Activated T-helper 1 cell treated with anti-CD3 and anti-CD28 coated beads, Interleukin-12 subunit alpha, Interleukin-12 subunit beta, Interleukin-2, Interleukin-4 antibody, amounts not matched to agents 30 ng/mL and 10 ng/mL and 1 ng/mL, durations not matched to agents 14 hours and 24 hours and 36 hours (primary cell): ENCODE measurements around the gene CLDN20. TPM values are rescaled to one million over a fixed set of nuclear protein-coding genes. Genes with fewer than 3 reads are reported as not detected.
"Not testable (repeated sequence)": the region's sequence is repeated elsewhere in the genome, so short reads cannot be mapped to it uniquely, and the experiment has no call there.

ENCODE experiments used
- DNase-seq: peaks from one replicate; pipeline ENCODE4 v3.0.0; 2021; ENCODE audit warnings: low spot score
- H3K27ac Mint-ChIP-seq: one replicate; pipeline ENCODE4 v1.8.0; 2021; ENCODE audit warnings: mild to moderate bottlenecking, mixed read lengths
- H3K27me3 Mint-ChIP-seq: one replicate; pipeline ENCODE4 v1.8.0; 2022; ENCODE audit warnings: mild to moderate bottlenecking, moderate library complexity, mixed read lengths; ENCODE audit not compliant: insufficient read depth
- H3K36me3 Mint-ChIP-seq: one replicate; pipeline ENCODE4 v1.8.0; 2021; ENCODE audit warnings: low read depth, mixed read lengths
- H3K4me1 Mint-ChIP-seq: one replicate; pipeline ENCODE4 v1.8.0; 2021; ENCODE audit warnings: low read depth, mixed read lengths
- H3K4me3 Mint-ChIP-seq: one replicate; pipeline ENCODE4 v1.8.0; 2021; ENCODE audit warnings: mild to moderate bottlenecking, moderate library complexity, mixed read lengths
- H3K9me3 Mint-ChIP-seq: one replicate; pipeline ENCODE4 v1.8.0; 2021; ENCODE audit warnings: mixed read lengths
- intact Hi-C: fragments of 100-400 bp; cut with micrococcal nuclease; formaldehyde crosslinking; loops from one replicate; pipeline ENCODE4 v1.15.1; 2024
- total RNA-seq: library from RNA; stranded (reverse); gene quantifications from 2 replicates; pipeline ENCODE4 v1.2.3, GENCODE V29; 2022

CLDN20 gene
- total RNA-seq, 1 donor from 2014 or later, result not detected

DNA sequence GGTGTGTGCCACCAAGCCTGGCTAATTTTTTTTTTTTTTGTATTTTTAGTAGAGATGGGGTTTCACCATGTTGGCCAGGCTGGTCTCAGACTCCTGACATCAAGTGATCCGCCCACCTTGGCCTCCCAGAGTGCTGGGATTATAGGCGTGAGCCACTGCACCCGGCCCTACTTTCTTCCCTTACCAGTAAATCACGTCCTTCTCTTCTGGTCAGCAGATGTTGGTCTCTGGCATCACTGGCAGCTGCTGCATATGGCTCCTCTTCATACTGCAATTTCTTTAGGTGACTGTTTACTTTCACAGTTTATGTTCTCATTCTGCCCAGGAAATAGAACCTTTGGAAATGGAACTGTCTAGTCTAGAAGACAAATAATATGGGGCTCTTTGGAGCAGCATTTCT is 32.8 kb upstream of the CLDN20 start:
- H3K4me1 Mint-ChIP-seq, H3K4me3 Mint-ChIP-seq, intact Hi-C loops, H3K27me3 Mint-ChIP-seq, H3K27ac Mint-ChIP-seq, H3K9me3 Mint-ChIP-seq, DNase-seq: not testable (repeated sequence)
- H3K36me3 Mint-ChIP-seq, result peaks cover 23% of the 10 kb centered on the region

- no peak overlapping the region for H3K4me3 Mint-ChIP-seq
- H3K36me3 Mint-ChIP-seq, result peaks cover 29% of the 10 kb centered on the region
- peaks cover 2% of the 10 kb centered on the region for H3K27me3 Mint-ChIP-seq
- H3K4me1 Mint-ChIP-seq, result no peaks in the 10 kb centered on the region
- H3K9me3 Mint-ChIP-seq, result peaks cover 1% of the 10 kb centered on the region
- H3K27ac Mint-ChIP-seq, result no peak overlapping the region
- no peak for DNase-seq
- intact Hi-C loops, result no loop called here
Observed at GRCh38 chr6:155232848-155233247, 31.0 kb upstream of the CLDN20 start.

GRCh38 chr6:155234167-155234566 is 29.6 kb upstream of the CLDN20 start:
- no peaks in the 10 kb centered on the region for H3K27me3 Mint-ChIP-seq
- H3K4me3 Mint-ChIP-seq, result no peak overlapping the region

GRCh38 chr6:155234687-155235086 is 29.1 kb upstream of the CLDN20 start:
- Mint-ChIP-seq H3K27me3 (no peaks in the 10 kb centered on the region), H3K4me3 (no peak overlapping the region), H3K36me3 (peaks cover 35% of the 10 kb centered on the region), H3K4me1 (no peaks in the 10 kb centered on the region), H3K9me3 (peaks cover 4% of the 10 kb centered on the region), H3K27ac (no peak overlapping the region)
- intact Hi-C loops, result no loop called here
- DNase-seq, result no peak

More at GRCh38 chr6:155234167-155234566, 29.6 kb upstream of the CLDN20 start:
- Mint-ChIP-seq H3K9me3 (peaks cover 4% of the 10 kb centered on the region), H3K36me3 (peaks cover 36% of the 10 kb centered on the region), H3K4me1 (no peaks in the 10 kb centered on the region), H3K27ac (no peak overlapping the region)
- intact Hi-C loops, result no loop called here
- DNase-seq, result no peak

DNA sequence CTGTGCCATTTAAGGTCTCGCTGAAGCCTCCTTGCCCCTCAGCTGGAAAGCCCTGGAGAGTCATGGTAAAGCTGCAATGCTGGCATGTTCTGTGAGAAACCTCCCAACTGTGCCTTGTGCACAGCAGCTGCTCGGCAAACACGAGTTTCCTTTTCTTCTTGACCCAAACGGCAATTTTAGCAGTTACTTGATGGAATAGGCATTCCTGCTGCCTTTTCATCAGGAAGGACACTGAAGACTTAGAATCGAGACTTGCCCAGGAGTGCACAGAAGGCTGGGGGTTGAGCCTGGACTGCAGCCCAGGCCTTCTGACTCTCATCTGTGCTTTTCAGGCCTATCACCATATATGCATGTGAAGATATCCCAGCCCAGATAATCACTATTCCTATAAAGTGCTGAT is 28.7 kb upstream of the CLDN20 start:
- no peak for DNase-seq
- H3K27ac Mint-ChIP-seq, result no peak overlapping the region
- H3K4me1 Mint-ChIP-seq, result no peaks in the 10 kb centered on the region
- peaks cover 4% of the 10 kb centered on the region for H3K9me3 Mint-ChIP-seq
- peaks cover 36% of the 10 kb centered on the region for H3K36me3 Mint-ChIP-seq
- H3K4me3 Mint-ChIP-seq, result no peak overlapping the region
- intact Hi-C loops, result no loop called here
- no peaks in the 10 kb centered on the region for H3K27me3 Mint-ChIP-seq

- Mint-ChIP-seq H3K4me3 (no peak overlapping the region), H3K36me3 (peaks cover 42% of the 10 kb centered on the region), H3K27me3 (no peaks in the 10 kb centered on the region), H3K9me3 (peaks cover 4% of the 10 kb centered on the region), H3K4me1 (peaks cover 12% of the 10 kb centered on the region), H3K27ac (no peak overlapping the region)
- intact Hi-C loops, result no loop called here
- DNase-seq, result no peak
Observed at GRCh38 chr6:155237613-155238012, 26.2 kb upstream of the CLDN20 start.

DNA sequence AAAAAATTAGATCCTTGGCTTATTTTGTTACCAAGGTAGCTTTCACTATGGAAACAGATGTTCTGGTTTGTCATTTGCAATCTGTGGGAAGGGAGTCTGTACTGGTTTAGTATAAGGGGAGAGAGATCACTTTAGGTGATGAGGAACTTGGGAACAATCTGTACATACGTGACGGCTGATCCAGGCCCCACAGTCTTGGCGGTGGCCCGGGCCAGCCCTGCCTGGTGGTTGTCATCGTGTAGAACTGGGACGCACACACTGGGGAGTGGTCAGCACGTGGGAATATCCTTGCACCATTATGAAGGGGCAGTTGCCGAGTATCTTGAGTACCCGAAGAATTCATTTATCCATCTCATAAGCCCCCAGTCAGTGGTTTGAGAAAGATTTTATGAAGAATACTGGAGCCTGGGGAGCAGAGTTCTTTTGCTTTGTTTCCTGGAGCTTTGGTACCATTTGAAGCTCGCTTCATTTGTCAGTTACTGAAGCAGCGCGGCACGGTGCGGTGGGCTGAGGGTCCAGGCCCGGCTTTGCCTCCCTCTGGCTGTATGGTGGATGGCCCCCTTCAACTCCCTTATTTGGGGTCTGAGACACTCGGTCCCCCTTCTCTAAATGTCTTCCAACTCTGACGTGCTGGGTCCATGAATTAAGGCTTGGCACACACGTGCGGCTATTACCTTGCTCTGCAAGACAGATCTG is 22.8 kb upstream of the CLDN20 start:
- H3K4me3 Mint-ChIP-seq, result no peak overlapping the region
- H3K4me1 Mint-ChIP-seq, result peaks cover 12% of the 10 kb centered on the region
- H3K27ac Mint-ChIP-seq, result no peak overlapping the region
- no peaks in the 10 kb centered on the region for H3K27me3 Mint-ChIP-seq
- intact Hi-C loops, result loop anchor here (10.0 kb wide), 1 partner anchor 566 kb away; no protein-coding TSS in a partner anchor
- peaks cover 4% of the 10 kb centered on the region for H3K9me3 Mint-ChIP-seq
- no peak for DNase-seq
- H3K36me3 Mint-ChIP-seq, result peaks cover 49% of the 10 kb centered on the region

DNA sequence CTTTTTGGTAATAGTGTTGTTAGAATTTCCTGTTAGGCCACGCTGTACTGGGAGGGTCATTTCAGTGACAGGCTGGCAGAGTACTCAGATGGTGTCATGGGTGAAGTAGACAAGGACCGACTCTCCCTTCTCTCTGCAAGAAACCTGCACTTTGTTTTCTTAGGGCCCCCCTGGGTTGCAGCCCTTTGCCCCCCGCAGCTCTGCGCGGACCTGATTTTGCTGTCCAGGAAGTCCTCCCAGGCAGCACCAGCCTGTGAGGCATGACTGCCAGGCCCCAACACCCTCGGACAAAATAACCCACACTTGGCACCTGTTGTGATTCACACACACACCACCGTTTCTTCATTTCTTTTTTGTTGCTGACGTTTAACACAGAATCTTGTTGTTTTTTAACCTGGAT is 21.8 kb upstream of the CLDN20 start:
- Mint-ChIP-seq H3K27me3 (no peaks in the 10 kb centered on the region), H3K9me3 (peaks cover 4% of the 10 kb centered on the region), H3K4me1 (peaks cover 12% of the 10 kb centered on the region), H3K36me3 (peaks cover 46% of the 10 kb centered on the region), H3K4me3 (no peak overlapping the region), H3K27ac (no peak overlapping the region)
- DNase-seq, result no peak
- intact Hi-C loops, result loop anchor here (10.0 kb wide), 1 partner anchor 567 kb away; no protein-coding TSS in a partner anchor

GRCh38 chr6:155244434-155244833 is 19.4 kb upstream of the CLDN20 start:
- H3K27me3 Mint-ChIP-seq, result no peaks in the 10 kb centered on the region
- H3K9me3 Mint-ChIP-seq, result no peaks in the 10 kb centered on the region
- DNase-seq, result no peak
- H3K4me3 Mint-ChIP-seq, result no peak overlapping the region
- intact Hi-C loops, result loop anchor here (10.0 kb wide), 1 partner anchor 570 kb away; no protein-coding TSS in a partner anchor
- H3K27ac Mint-ChIP-seq, result peak overlapping the region; percentile 29
- H3K36me3 Mint-ChIP-seq, result peaks cover 37% of the 10 kb centered on the region
- H3K4me1 Mint-ChIP-seq, result peaks cover 12% of the 10 kb centered on the region

GRCh38 chr6:155245193-155245592 is 18.6 kb upstream of the CLDN20 start:
- DNase-seq, result no peak
- Mint-ChIP-seq H3K36me3 (peaks cover 40% of the 10 kb centered on the region), H3K4me1 (peaks cover 12% of the 10 kb centered on the region), H3K9me3 (no peaks in the 10 kb centered on the region), H3K27me3 (no peaks in the 10 kb centered on the region), H3K4me3 (no peak overlapping the region), H3K27ac (no peak overlapping the region)
- intact Hi-C loops, result loop anchor here (10.0 kb wide), 1 partner anchor 570 kb away; no protein-coding TSS in a partner anchor

GRCh38 chr6:155245831-155246230 is 18.0 kb upstream of the CLDN20 start:
- Mint-ChIP-seq H3K4me3 (no peak overlapping the region), H3K9me3 (no peaks in the 10 kb centered on the region), H3K27ac (no peak overlapping the region), H3K36me3 (peaks cover 40% of the 10 kb centered on the region), H3K4me1 (peaks cover 12% of the 10 kb centered on the region), H3K27me3 (no peaks in the 10 kb centered on the region)
- intact Hi-C loops, result loop anchor here (10.0 kb wide), 1 partner anchor 571 kb away; no protein-coding TSS in a partner anchor
- DNase-seq, result no peak

GRCh38 chr6:155246825-155247224 is 17.0 kb upstream of the CLDN20 start:
- Mint-ChIP-seq H3K4me1 (peaks cover 6% of the 10 kb centered on the region), H3K27me3 (no peaks in the 10 kb centered on the region), H3K27ac (no peak overlapping the region), H3K9me3 (no peaks in the 10 kb centered on the region), H3K4me3 (no peak overlapping the region), H3K36me3 (peaks cover 45% of the 10 kb centered on the region)
- DNase-seq, result no peak
- intact Hi-C loops, result loop anchor here (10.0 kb wide), 1 partner anchor 572 kb away; no protein-coding TSS in a partner anchor

- Mint-ChIP-seq H3K27ac (no peak overlapping the region), H3K4me3 (no peak overlapping the region), H3K9me3 (no peaks in the 10 kb centered on the region), H3K27me3 (no peaks in the 10 kb centered on the region), H3K36me3 (peaks cover 42% of the 10 kb centered on the region), H3K4me1 (no peaks in the 10 kb centered on the region)
- intact Hi-C loops, result loop anchor here (1.0 to 10.0 kb wide), 5 partner anchors 61 to 573 kb away; no protein-coding TSS in a partner anchor
- no peak for DNase-seq
Observed at GRCh38 chr6:155247618-155248007, 16.2 kb upstream of the CLDN20 start.
